Lower leg skin (tissue), 3 donors: ENCODE measurements around the gene EPS8L2.

Experiments
- POLR2A ChIP-seq, 2 donors: fragments of 450-650 bp; IDR thresholded peaks; one replicate each; pipeline ENCODE4 v1.6.1; 2016 to 2017; ENCODE audit warnings: antibody characterized with exemption in 2 of 2, mild to moderate bottlenecking in 1 of 2, moderate library complexity in 1 of 2
- TF ChIP-seq, protein P1 (sequence below), 3 donors: fragments of 450-650 bp; IDR thresholded peaks; one replicate each; pipeline ENCODE4 v1.5.1; 2016; ENCODE audit warnings: antibody characterized with exemption in 3 of 3, mild to moderate bottlenecking in 3 of 3, moderate library complexity in 2 of 3

DNA sequence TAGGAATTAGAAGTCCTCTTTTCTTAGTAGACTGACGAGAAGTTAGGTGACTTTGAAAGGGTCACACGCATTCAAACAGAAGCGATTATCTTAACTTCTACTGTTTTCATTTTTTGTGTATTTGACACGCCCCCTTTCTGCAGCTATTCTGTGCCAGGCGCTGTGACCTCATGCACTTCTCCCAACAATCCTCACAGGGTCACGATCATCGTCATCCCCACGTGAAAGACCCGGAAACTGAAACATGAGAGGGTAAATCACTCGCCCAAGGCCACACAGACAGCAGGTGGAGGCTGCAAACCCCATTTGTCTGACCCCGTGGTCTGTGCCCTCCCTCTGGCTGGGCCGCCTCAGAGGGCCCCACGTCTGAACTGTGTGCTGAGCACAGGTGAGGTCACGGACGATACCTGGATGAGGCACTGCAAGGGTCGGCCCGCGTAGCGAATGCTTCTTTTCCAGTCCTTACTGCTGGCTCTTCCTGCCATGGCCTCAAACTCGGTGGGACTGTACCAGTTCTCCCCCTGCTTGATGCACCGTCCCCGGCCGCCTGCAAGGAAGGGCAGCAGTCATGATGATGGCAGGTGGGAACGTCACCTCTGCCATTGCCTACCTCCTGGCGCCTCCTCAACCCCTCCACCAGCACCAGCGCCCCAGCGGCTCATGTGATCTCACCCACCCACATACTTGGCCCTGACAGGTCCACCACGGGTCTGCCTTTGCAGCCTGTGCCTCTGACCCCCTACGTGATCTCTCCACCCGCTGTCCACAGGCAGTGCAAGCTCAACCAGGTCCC lies 19.4 kb upstream of the EPS8L2 start:
- TF ChIP-seq POLR2A (IDR thresholded peaks at IDR 0.05): no peak
- TF ChIP-seq, protein P1, sequence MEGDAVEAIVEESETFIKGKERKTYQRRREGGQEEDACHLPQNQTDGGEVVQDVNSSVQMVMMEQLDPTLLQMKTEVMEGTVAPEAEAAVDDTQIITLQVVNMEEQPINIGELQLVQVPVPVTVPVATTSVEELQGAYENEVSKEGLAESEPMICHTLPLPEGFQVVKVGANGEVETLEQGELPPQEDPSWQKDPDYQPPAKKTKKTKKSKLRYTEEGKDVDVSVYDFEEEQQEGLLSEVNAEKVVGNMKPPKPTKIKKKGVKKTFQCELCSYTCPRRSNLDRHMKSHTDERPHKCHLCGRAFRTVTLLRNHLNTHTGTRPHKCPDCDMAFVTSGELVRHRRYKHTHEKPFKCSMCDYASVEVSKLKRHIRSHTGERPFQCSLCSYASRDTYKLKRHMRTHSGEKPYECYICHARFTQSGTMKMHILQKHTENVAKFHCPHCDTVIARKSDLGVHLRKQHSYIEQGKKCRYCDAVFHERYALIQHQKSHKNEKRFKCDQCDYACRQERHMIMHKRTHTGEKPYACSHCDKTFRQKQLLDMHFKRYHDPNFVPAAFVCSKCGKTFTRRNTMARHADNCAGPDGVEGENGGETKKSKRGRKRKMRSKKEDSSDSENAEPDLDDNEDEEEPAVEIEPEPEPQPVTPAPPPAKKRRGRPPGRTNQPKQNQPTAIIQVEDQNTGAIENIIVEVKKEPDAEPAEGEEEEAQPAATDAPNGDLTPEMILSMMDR (IDR thresholded peaks at IDR 0.05): no peak
